C1 segment of cervical spinal cord (tissue), 14 donors: Measurements from ENCODE around the gene RELA.
A peak's percentile ranks its signal among the peaks of the same experiment; 100 is the strongest.
"Not testable (repeated sequence)": the region's sequence is repeated elsewhere in the genome, so short reads cannot be mapped to it uniquely, and the experiment has no call there.

Source experiments
- DNase-seq, 14 donors: peaks; one replicate each; lab custom pipeline; 2025; lab: John Stamatoyannopoulos, UW

Gene RELA

GRCh38 chr11:65672180-65672860, 9.6 kb upstream of the RELA start:
- DNase-seq: no peak

GRCh38 chr11:65663639-65664200, 1.0 kb upstream of the RELA start:
- peak in 7 of 14 donors; percentile 54 to 86 (median 75) for DNase-seq

- peak in 1 of 14 donors; percentile 64 for DNase-seq
These were observed 393 bp downstream of the RELA start for GRCh38 chr11:65662247-65662798.

- DNase-seq: no peak
These were observed 993 bp downstream of the RELA start for GRCh38 chr11:65661599-65662246.

DNA sequence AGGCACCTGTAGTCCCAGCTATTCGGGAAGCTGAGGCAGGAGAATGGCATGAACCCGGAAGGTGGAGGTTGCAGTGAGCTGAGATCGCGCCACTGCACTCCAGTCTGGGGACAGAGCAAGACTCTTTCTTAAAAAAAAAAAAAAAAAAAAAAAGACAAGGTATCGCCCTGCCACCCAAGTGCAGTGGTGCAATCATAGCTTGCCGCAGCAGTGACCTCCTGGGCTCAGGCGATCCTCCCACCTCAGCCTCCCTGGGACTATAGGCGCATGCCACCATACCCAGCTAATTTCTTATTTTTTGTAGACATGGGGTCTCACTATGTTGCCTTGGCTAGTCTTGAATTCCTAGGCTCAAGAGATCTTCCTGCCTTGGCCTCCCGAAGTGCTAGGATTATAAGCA, 1.8 kb downstream of the RELA start:
- not testable (repeated sequence) for DNase-seq

GRCh38 chr11:65660038-65660437, 2.7 kb downstream of the RELA start:
- DNase-seq: no peak

DNA sequence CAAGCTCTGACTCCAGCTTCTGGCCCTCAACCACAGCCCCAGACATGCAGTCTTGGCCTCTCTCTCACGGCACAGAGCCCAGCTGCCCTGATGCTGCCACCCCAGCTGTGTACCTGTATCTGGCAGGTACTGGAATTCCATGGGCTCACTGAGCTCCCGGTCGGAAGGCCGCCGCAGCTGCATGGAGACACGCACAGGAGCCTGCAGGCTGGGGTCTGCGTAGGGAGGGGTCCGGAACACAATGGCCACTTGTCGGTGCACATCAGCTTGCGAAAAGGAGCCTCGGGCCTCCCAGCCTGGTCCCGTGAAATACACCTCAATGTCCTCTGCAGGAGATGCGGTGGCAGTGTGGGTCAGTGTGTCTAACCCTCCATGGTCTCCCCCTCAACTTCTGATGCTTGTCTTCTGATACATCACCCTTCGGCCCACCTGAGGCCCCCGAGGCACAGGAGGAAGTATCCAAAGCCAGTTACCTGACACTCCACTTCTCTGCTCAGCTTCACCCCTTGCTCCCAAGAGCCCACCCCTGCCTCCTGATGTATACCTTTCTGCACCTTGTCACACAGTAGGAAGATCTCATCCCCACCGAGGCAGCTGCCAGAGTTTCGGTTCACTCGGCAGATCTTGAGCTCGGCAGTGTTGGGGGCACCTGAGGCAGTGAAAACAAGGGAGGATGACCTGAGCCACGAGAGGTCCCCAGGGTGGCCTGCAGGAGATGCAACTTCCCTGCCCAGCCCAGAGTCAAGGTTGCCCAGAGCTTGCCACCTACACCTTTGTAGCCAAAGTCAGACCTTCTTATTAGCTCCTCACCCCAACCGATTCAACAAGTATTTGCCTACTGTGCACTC, 4.3 kb downstream of the RELA start:
- DNase-seq: no peak

- DNase-seq: no peak
These were observed 5.3 kb downstream of the RELA start for GRCh38 chr11:65657426-65657825.

GRCh38 chr11:65655570-65656332, 7.0 kb downstream of the RELA start:
- DNase-seq: no peak

DNA sequence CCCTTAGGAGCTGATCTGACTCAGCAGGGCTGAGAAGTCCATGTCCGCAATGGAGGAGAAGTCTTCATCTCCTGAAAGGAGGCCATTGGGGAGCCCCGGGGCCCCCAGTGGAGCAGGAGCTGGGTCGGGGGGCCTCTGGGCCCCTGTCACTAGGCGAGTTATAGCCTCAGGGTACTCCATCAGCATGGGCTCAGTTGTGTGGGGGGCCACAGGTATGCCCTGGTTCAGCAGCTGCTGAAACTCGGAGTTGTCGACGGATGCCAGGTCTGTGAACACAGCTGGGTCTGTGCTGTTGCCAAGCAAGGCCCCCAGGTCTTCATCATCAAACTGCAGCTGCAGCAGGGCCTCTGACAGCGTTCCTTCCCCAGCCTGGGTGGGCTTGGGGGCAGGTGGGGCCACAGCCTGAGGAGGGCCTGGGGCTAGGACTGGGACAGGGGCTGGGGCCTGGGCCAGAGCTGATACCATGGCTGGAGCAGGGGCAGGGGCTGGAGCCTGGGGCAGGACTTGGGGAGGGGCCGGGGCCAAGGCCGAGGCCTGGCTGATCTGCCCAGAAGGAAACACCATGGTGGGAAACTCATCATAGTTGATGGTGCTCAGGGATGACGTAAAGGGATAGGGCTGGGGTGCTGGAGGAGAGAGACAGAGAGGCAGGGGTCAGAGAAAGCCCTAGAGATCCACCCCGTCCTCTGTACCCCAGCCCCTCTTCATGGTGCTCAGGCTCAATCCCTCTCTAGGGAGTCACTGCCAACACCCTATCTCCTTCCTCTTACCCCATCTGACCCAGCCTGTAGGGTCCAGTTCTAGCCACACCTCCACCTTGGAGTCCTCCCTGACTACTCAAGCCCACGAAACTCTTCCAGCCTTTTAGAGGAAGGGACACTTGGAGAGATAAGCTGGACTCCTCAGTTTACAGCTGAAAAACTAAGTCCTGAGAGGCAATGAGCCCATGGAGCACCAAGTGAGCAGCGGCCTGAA, 8.1 kb downstream of the RELA start:
- DNase-seq: no peak

GRCh38 chr11:65653229-65654225, 9.2 kb downstream of the RELA start:
- peak in 5 of 14 donors; percentile 38 to 78 (median 66) for DNase-seq

DNA sequence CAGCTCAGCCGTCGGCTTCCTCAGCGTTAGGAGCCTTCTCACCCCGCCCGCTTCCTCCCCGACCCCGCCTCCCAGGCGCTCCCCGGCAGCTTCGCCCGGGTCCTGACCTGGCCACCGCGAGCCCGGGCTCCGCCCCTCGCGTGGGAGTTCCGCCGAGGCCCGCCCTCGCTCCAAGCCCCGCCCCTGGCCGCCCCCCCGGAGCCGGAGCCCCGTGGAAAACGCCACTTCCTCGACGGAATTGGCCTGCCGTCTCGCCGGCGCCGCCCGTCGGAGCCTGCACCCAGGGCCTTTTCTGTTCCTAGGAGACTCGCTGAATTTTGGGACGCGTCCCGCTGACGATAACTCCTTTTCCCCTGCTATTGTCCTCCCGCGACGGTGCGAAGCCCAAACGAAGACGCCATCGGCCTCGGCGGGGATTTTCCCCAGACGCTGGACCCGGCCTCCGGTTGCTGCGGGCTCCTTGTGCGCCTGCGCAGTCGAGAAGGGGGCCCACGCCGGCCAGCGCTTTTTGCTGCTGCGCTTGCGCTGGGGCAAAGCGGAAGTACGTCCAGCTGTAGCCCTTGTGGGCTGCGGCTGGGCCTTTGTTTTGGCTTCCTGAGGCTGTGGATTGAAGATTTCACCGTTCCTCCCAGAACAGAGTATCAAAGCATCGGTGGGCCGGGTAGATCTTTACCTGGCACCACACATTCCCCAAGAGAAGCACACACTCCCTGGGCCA, 10.0 kb downstream of the RELA start:
- peak; percentile 59 to 98 (median 92) for DNase-seq

GRCh38 chr11:65651589-65652510, 10.9 kb downstream of the RELA start:
- no peak for DNase-seq

GRCh38 chr11:65651339-65651588, 11.5 kb downstream of the RELA start:
- DNase-seq: no peak

GRCh38 chr11:65650547-65651338, 12.0 kb downstream of the RELA start:
- no peak for DNase-seq
